ENCODE data around the gene MORN5.

MORN5 gene

GRCh38 chr9:122192914-122193525 is 33.3 kb downstream of the MORN5 start:
- no peak for DNase-seq

- DNase-seq, result no peak
These were observed 33.9 kb downstream of the MORN5 start for GRCh38 chr9:122193651-122194050.

GRCh38 chr9:122195875-122196274 is 36.2 kb downstream of the MORN5 start:
- DNase-seq, result no peak

- DNase-seq, result no peak
These were observed 37.7 kb downstream of the MORN5 start for GRCh38 chr9:122197426-122197825.

GRCh38 chr9:122197882-122198281 is 38.2 kb downstream of the MORN5 start:
- no peak for DNase-seq

GRCh38 chr9:122200960-122201595 is 41.4 kb downstream of the MORN5 start:
- no peak for DNase-seq

GRCh38 chr9:122201641-122202040 is 41.9 kb downstream of the MORN5 start:
- DNase-seq, result no peak

- no peak for DNase-seq
These were observed 42.4 kb downstream of the MORN5 start for GRCh38 chr9:122202111-122202510.

- DNase-seq, result no peak
These were observed 44.3 kb downstream of the MORN5 start for GRCh38 chr9:122204055-122204454.

GRCh38 chr9:122204491-122204890 is 44.8 kb downstream of the MORN5 start:
- DNase-seq, result no peak

- no peak for DNase-seq
These were observed 45.5 kb downstream of the MORN5 start for GRCh38 chr9:122205176-122205575.

GRCh38 chr9:122206118-122207046 is 46.7 kb downstream of the MORN5 start:
- DNase-seq, result no peak

- no peak for DNase-seq
These were observed 47.4 kb downstream of the MORN5 start for GRCh38 chr9:122207096-122207495.

- no peak for DNase-seq
These were observed 49.7 kb downstream of the MORN5 start for GRCh38 chr9:122209451-122209850.

GRCh38 chr9:122212473-122213004 is 52.8 kb downstream of the MORN5 start:
- DNase-seq, result no peak

- DNase-seq, result no peak
These were observed 53.4 kb downstream of the MORN5 start for GRCh38 chr9:122213102-122213588.

- DNase-seq, result peak; percentile 76
These were observed 54.1 kb downstream of the MORN5 start for GRCh38 chr9:122213589-122214413.

- DNase-seq, result no peak
These were observed 54.8 kb downstream of the MORN5 start for GRCh38 chr9:122214507-122214906.

GRCh38 chr9:122215663-122216062 is 56.0 kb downstream of the MORN5 start:
- DNase-seq, result no peak

GRCh38 chr9:122216138-122216797 is 56.6 kb downstream of the MORN5 start:
- DNase-seq, result no peak

GRCh38 chr9:122216798-122217418 is 57.2 kb downstream of the MORN5 start:
- DNase-seq, result no peak
